H9 (cell line): ENCODE measurements around the gene HS6ST3. TPM values are rescaled to one million over a fixed set of nuclear protein-coding genes. Genes with fewer than 3 reads are reported as not detected.

Experiments
- DNase-seq: peaks from one replicate; pipeline ENCODE4 v3.0.0-alpha.2; 2017
- H2AFZ ChIP-seq: one replicate; pipeline ENCODE4 v1.6.1; 2013; ENCODE audit warnings: mild to moderate bottlenecking, low read length, control low read depth, moderate library complexity
- H2AK5ac ChIP-seq: 2 replicates; pipeline ENCODE4 v1.6.1; 2013; ENCODE audit warnings: low read length, control low read depth, mixed read lengths; ENCODE audit not compliant: insufficient read length
- H2BK120ac ChIP-seq: one replicate; pipeline ENCODE4 v1.6.1; 2013; ENCODE audit warnings: low read depth, mild to moderate bottlenecking, low read length, control low read depth, inconsistent platforms; ENCODE audit not compliant: poor library complexity, severe bottlenecking
- H2BK12ac ChIP-seq: 2 replicates; pipeline ENCODE4 v1.6.1; 2013; ENCODE audit warnings: low read length, control low read depth, mixed read lengths, low read depth; ENCODE audit not compliant: insufficient read length
- H2BK15ac ChIP-seq: 2 replicates; pipeline ENCODE4 v1.6.1; 2013; ENCODE audit warnings: low read depth, low read length, control low read depth
- H2BK20ac ChIP-seq: one replicate; pipeline ENCODE4 v1.6.1; 2013; ENCODE audit warnings: low read depth, mild to moderate bottlenecking, low read length, control low read depth, inconsistent platforms; ENCODE audit not compliant: poor library complexity, severe bottlenecking
- H2BK5ac ChIP-seq: 2 replicates; pipeline ENCODE4 v1.6.1; 2013; ENCODE audit warnings: low read length, control low read depth, mixed read lengths; ENCODE audit not compliant: insufficient read length
- H3K14ac ChIP-seq: 2 replicates; pipeline ENCODE4 v1.6.1; 2013; ENCODE audit warnings: low read length, control low read depth; ENCODE audit not compliant: insufficient read depth
- H3K18ac ChIP-seq: 2 replicates; pipeline ENCODE4 v1.6.1; 2013; ENCODE audit warnings: low read depth, mild to moderate bottlenecking, mixed read lengths, low read length, control low read depth; ENCODE audit not compliant: insufficient read length
- H3K23ac ChIP-seq: 2 replicates; pipeline ENCODE4 v1.6.1; 2013; ENCODE audit warnings: low read length, control low read depth, mixed read lengths, low read depth; ENCODE audit not compliant: insufficient read length
- H3K23me2 ChIP-seq: 2 replicates; pipeline ENCODE4 v1.6.1; 2013; ENCODE audit warnings: low read depth, mild to moderate bottlenecking, mixed read lengths, low read length, control low read depth; ENCODE audit not compliant: insufficient read length, poor library complexity, severe bottlenecking
- H3K27ac ChIP-seq: 2 replicates; pipeline ENCODE4 v1.5.1; 2013; ENCODE audit warnings: low read length, control low read depth, mixed read lengths, low read depth; ENCODE audit not compliant: insufficient read length
- H3K27me3 ChIP-seq: 2 replicates; pipeline ENCODE4 v1.6.1; 2013; ENCODE audit warnings: low read length, control low read depth, inconsistent platforms; ENCODE audit not compliant: insufficient read depth
- H3K4ac ChIP-seq: 2 replicates; pipeline ENCODE4 v1.6.1; 2013; ENCODE audit warnings: low read depth, mild to moderate bottlenecking, control low read depth, inconsistent platforms, low read length, moderate library complexity
- H3K4me1 ChIP-seq: 2 replicates; pipeline ENCODE4 v1.6.1; 2013; ENCODE audit warnings: low read length, control low read depth, inconsistent platforms; ENCODE audit not compliant: insufficient read depth
- H3K4me2 ChIP-seq: 2 replicates; pipeline ENCODE4 v1.6.1; 2013; ENCODE audit warnings: low read length, control low read depth, mixed read lengths; ENCODE audit not compliant: insufficient read length, insufficient read depth
- H3K56ac ChIP-seq: 2 replicates; pipeline ENCODE4 v1.6.1; 2013; ENCODE audit warnings: low read depth, mild to moderate bottlenecking, mixed read lengths, low read length, control low read depth; ENCODE audit not compliant: insufficient read length
- H3K79me1 ChIP-seq: 2 replicates; pipeline ENCODE4 v1.6.1; 2013; ENCODE audit warnings: low read depth, mild to moderate bottlenecking, moderate library complexity, low read length, control low read depth, inconsistent platforms; ENCODE audit not compliant: insufficient read depth, poor library complexity, severe bottlenecking
- H3K79me2 ChIP-seq: 2 replicates; pipeline ENCODE4 v1.6.1; 2013; ENCODE audit warnings: low read length, control low read depth, inconsistent platforms; ENCODE audit not compliant: insufficient read depth
- H3K9ac ChIP-seq: 2 replicates; pipeline ENCODE4 v1.6.1; 2013; ENCODE audit warnings: low read length, control low read depth, mixed read lengths; ENCODE audit not compliant: insufficient read length; ENCODE audit errors: extremely low read depth
- H3K9me3 ChIP-seq: one replicate; pipeline ENCODE4 v1.6.1; 2013; ENCODE audit warnings: low read depth, low read length, inconsistent platforms; ENCODE audit not compliant: control insufficient read depth
- H3T11ph ChIP-seq: one replicate; pipeline ENCODE4 v1.6.1; 2013; ENCODE audit warnings: mild to moderate bottlenecking, low read length, control low read depth, inconsistent platforms
- H4K20me1 ChIP-seq: one replicate; pipeline ENCODE4 v1.6.1; 2013; ENCODE audit not compliant: control insufficient read depth, insufficient read length, insufficient read depth
- H4K5ac ChIP-seq: 2 replicates; pipeline ENCODE4 v1.6.1; 2013; ENCODE audit warnings: low read depth, mild to moderate bottlenecking, mixed read lengths, low read length, control low read depth; ENCODE audit not compliant: insufficient read length
- H4K8ac ChIP-seq: replicated peaks from 2 replicates; pipeline ENCODE4 v1.6.1; 2013; ENCODE audit warnings: low read length, control low read depth, mixed read lengths, low read depth; ENCODE audit not compliant: insufficient read length
- H4K91ac ChIP-seq: 2 replicates; pipeline ENCODE4 v1.6.1; 2013; ENCODE audit warnings: low read depth, mild to moderate bottlenecking, moderate library complexity, mixed read lengths, low read length, control low read depth; ENCODE audit not compliant: insufficient read length
- H3K27ac Mint-ChIP-seq, 3 experiments: 2 replicates in 2 of 3; 3 replicates in 1 of 3; pipeline ENCODE4 v1.8.0; 2020 to 2021; ENCODE audit warnings: mixed read lengths in 3 of 3, mild to moderate bottlenecking in 1 of 3, moderate library complexity in 1 of 3
- H3K27me3 Mint-ChIP-seq: 2 replicates; pipeline ENCODE4 v1.8.0; 2021; ENCODE audit warnings: low read depth, mild to moderate bottlenecking, moderate library complexity, mixed read lengths
- H3K36me3 Mint-ChIP-seq, 3 experiments: 2 replicates in 2 of 3; 3 replicates in 1 of 3; pipeline ENCODE4 v1.8.0; 2020 to 2021; ENCODE audit warnings: low read depth in 3 of 3, mixed read lengths in 3 of 3; ENCODE audit not compliant: insufficient read depth in 1 of 3
- H3K4me1 Mint-ChIP-seq, 2 experiments: 2 replicates each; pipeline ENCODE4 v1.8.0; 2020; ENCODE audit warnings: mixed read lengths in 2 of 2
- H3K4me3 Mint-ChIP-seq, 2 experiments: 2 replicates in 1 of 2; 3 replicates in 1 of 2; pipeline ENCODE4 v1.8.0; 2020 to 2021; ENCODE audit warnings: mild to moderate bottlenecking in 2 of 2, mixed read lengths in 2 of 2, moderate library complexity in 1 of 2
- H3K9me3 Mint-ChIP-seq, 2 experiments: 2 replicates in 1 of 2; 3 replicates in 1 of 2; pipeline ENCODE4 v1.8.0; 2020; ENCODE audit warnings: mild to moderate bottlenecking in 2 of 2, mixed read lengths in 2 of 2, moderate library complexity in 1 of 2
- whole genome bisulfite sequencing: extraction: QIAGEN DNeasy Blood & Tissue Kit; methylation state at CpG from one replicate; pipeline ENCODE4 v1.1.7; 2013; ENCODE audit warnings: missing lambda C conversion rate, low lambda C conversion rate, mixed read lengths; ENCODE audit not compliant: insufficient read length; ENCODE audit errors: extremely low coverage; 5-methylcytosine and 5-hydroxymethylcytosine counted together
- total RNA-seq: library from RNA; stranded (reverse); gene quantifications from 2 replicates; pipeline ENCODE4 v1.2.1, GENCODE V29; 2021
- TF ChIP-seq, protein P1 (sequence below): fragments of 200-600 bp; sonication (generic); conservative IDR thresholded peaks from 3 replicates; pipeline ENCODE4 v1.8.0; 2021; ENCODE audit warnings: antibody characterized with exemption, mild to moderate bottlenecking

HS6ST3 gene
- total RNA-seq, 1 experiment from 2014 or later: 0.44 TPM

DNA sequence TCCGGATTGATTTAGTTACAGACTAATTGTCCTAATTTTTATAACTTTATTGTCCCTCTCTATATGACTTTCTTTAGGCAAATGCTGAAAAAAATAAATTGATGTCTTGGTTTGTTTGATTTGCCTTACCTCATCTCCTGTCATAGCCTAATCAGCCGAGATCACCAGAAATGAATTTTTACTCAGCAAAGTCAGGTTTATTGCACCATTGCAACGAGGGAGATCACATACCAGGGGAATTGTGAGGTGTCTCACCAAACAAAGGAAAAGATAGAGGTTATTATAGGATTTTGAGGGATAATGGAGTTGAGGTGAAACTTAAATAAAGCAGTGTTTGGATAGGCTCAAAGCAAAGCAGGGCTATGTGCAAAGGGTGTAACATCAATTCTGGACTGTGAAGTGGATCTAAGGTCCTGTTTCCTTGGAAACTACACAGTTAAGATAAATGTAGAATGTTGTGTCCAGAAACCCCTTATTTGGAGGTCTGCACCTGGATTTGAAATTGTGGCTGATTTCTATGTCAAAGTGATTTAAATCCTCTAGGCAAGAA is 531.8 kb downstream of the HS6ST3 start:
- DNase-seq: no peak
- Histone ChIP-seq H3K14ac (no peak overlapping the region), H3T11ph (no peak overlapping the region), H3K23ac (no peak overlapping the region), H4K20me1 (no peaks in the 10 kb centered on the region), H3K27ac (no peak overlapping the region), H2BK5ac (no peak overlapping the region), H3K27me3 (no peaks in the 10 kb centered on the region), H3K4me1 (no peaks in the 10 kb centered on the region), H3K23me2 (no peaks in the 10 kb centered on the region), H2BK120ac (no peak overlapping the region), H3K18ac (no peak overlapping the region), H3K79me1 (no peaks in the 10 kb centered on the region), H4K91ac (no peak overlapping the region), H2AK5ac (no peak overlapping the region), H3K4me2 (no peak overlapping the region), H2BK20ac (no peak overlapping the region), H3K9ac (no peak overlapping the region), H4K8ac (no peak overlapping the region), H2BK12ac (no peak overlapping the region), H2BK15ac (no peak overlapping the region), H3K56ac (no peak overlapping the region), H4K5ac (no peak overlapping the region), H3K79me2 (no peaks in the 10 kb centered on the region), H2AFZ (no peak overlapping the region), H3K9me3 (no peaks in the 10 kb centered on the region), H3K4ac (no peak overlapping the region)
- H3K27ac Mint-ChIP-seq: no peak overlapping the region
- H3K36me3 Mint-ChIP-seq: no peaks in the 10 kb centered on the region
- TF ChIP-seq, protein P1, sequence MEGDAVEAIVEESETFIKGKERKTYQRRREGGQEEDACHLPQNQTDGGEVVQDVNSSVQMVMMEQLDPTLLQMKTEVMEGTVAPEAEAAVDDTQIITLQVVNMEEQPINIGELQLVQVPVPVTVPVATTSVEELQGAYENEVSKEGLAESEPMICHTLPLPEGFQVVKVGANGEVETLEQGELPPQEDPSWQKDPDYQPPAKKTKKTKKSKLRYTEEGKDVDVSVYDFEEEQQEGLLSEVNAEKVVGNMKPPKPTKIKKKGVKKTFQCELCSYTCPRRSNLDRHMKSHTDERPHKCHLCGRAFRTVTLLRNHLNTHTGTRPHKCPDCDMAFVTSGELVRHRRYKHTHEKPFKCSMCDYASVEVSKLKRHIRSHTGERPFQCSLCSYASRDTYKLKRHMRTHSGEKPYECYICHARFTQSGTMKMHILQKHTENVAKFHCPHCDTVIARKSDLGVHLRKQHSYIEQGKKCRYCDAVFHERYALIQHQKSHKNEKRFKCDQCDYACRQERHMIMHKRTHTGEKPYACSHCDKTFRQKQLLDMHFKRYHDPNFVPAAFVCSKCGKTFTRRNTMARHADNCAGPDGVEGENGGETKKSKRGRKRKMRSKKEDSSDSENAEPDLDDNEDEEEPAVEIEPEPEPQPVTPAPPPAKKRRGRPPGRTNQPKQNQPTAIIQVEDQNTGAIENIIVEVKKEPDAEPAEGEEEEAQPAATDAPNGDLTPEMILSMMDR: no peak
- no peaks in the 10 kb centered on the region for H3K9me3 Mint-ChIP-seq
- H3K4me1 Mint-ChIP-seq: no peaks in the 10 kb centered on the region
- H3K4me3 Mint-ChIP-seq: no peak overlapping the region
- no CpG with 5 or more reads among the region's 3 CpGs for WGBS
- no peaks in the 10 kb centered on the region for H3K27me3 Mint-ChIP-seq
